ENCODE results near the gene PTPRA. TPM values are rescaled to one million over a fixed set of nuclear protein-coding genes. Genes with fewer than 3 reads are reported as not detected.
"Not testable (repeated sequence)": the region's sequence is repeated elsewhere in the genome, so short reads cannot be mapped to it uniquely, and the experiment has no call there.

The PTPRA gene
- polyA plus RNA-seq, 1 experiment, result 46.2 TPM

DNA sequence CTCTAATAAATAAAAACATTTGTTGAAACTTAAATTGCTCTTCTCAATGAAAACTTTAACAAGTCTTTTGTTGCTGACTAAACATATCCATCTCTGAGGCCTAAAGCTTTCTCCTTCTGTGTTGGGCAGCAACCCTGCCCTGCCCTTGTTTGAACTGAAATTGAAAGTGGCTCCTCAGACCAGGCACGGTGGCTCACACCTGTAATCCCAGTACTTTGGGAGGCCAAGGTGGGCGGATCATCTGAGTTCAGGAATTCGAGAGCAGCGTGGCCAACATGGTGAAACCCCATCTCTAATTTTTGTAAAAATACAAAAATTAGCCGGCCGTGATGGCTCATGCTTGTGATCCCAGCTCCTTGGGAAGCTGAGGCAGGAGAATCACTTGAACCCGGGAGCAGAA lies 140.9 kb downstream of the PTPRA start:
- H3K27me3 ChIP-seq (ENCODE audit: control insufficient read depth, insufficient read depth, low read length), result no peaks in the 10 kb centered on the region
- no peak for DNase-seq (ENCODE audit: low read depth)
- H3K36me3 ChIP-seq (ENCODE audit: control insufficient read depth, insufficient read depth, low read length), result no peaks in the 10 kb centered on the region; the same call in 1 of the 2 replicates
- CTCF ChIA-PET, result interaction anchor here (1.8 kb wide), 2 partner anchors 13 to 261 kb away, joined by 4 to 9 read pairs; no protein-coding TSS in a partner anchor
- H3K4me3 ChIP-seq (ENCODE audit: low read depth, low read length), result no peak overlapping the region
- POLR2A ChIA-PET, result no interaction called here
- TF ChIP-seq, protein P1, sequence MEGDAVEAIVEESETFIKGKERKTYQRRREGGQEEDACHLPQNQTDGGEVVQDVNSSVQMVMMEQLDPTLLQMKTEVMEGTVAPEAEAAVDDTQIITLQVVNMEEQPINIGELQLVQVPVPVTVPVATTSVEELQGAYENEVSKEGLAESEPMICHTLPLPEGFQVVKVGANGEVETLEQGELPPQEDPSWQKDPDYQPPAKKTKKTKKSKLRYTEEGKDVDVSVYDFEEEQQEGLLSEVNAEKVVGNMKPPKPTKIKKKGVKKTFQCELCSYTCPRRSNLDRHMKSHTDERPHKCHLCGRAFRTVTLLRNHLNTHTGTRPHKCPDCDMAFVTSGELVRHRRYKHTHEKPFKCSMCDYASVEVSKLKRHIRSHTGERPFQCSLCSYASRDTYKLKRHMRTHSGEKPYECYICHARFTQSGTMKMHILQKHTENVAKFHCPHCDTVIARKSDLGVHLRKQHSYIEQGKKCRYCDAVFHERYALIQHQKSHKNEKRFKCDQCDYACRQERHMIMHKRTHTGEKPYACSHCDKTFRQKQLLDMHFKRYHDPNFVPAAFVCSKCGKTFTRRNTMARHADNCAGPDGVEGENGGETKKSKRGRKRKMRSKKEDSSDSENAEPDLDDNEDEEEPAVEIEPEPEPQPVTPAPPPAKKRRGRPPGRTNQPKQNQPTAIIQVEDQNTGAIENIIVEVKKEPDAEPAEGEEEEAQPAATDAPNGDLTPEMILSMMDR (IDR thresholded peaks at IDR 0.05; ENCODE audit: insufficient read depth, low read depth, low read length), result no peak

DNA sequence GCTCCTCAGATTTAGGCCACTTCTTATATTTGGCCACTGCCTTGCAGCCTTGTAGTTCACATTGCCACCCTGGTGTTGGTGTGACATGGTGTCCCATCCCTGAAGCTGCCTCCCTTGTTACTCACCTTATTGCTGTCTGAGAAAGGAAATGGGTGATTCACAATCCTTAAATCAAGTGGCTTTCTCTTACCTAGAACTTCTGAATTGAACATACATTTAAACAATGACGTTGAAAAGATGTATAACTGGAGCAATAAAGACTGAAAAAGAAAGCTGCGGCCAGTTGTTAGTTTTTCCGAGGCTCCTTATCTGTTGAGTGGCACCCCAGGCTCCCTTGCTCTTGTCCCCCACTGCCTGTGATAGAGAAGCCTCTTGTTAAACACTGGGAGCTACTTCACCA lies 141.4 kb downstream of the PTPRA start:
- DNase-seq (ENCODE audit: low read depth), result no peak
- POLR2A ChIA-PET, result no interaction called here
- TF ChIP-seq, protein P1 (IDR thresholded peaks at IDR 0.05; ENCODE audit: insufficient read depth, low read depth, low read length), result no peak

DNA sequence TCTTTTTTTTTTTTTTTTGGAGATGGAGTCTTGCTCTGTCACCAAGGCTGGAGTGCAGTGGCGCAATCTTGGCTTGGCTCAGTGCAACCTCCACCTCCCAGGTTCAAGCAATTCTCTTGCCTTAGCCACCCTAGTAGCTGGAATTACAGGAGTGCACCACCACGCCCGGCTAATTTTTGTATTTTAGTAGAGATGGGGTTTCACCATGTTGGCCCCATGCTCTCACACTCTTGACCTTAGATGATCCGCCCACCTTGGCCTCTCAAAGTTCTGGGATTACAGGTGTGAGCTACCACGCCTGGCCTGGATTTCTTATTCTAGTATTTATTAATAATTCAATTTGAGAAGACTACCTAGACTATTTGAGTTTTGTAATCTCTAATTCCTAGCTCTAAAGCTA lies 142.0 kb downstream of the PTPRA start:
- H3K36me3 ChIP-seq (ENCODE audit: control insufficient read depth, insufficient read depth, low read length); DNase-seq (ENCODE audit: low read depth); H3K4me3 ChIP-seq (ENCODE audit: low read depth, low read length); POLR2A ChIA-PET; H3K27me3 ChIP-seq (ENCODE audit: control insufficient read depth, insufficient read depth, low read length): not testable (repeated sequence)
- CTCF ChIA-PET, result interaction anchor here (0.8 to 1.8 kb wide), 3 partner anchors 253 to 262 kb away, joined by 3 to 4 read pairs (median 3); no protein-coding TSS in a partner anchor

More for the DNA sequence above, 141.4 kb downstream of the PTPRA start:
- Histone ChIP-seq H3K27me3 (ENCODE audit: control insufficient read depth, insufficient read depth, low read length) (no peaks in the 10 kb centered on the region), H3K4me3 (ENCODE audit: low read depth, low read length) (no peak overlapping the region), H3K36me3 (ENCODE audit: control insufficient read depth, insufficient read depth, low read length) (no peaks in the 10 kb centered on the region)
- CTCF ChIA-PET, result interaction anchor here (1.8 kb wide), 1 partner anchor 261 kb away, joined by 4 read pairs; no protein-coding TSS in a partner anchor

DNA sequence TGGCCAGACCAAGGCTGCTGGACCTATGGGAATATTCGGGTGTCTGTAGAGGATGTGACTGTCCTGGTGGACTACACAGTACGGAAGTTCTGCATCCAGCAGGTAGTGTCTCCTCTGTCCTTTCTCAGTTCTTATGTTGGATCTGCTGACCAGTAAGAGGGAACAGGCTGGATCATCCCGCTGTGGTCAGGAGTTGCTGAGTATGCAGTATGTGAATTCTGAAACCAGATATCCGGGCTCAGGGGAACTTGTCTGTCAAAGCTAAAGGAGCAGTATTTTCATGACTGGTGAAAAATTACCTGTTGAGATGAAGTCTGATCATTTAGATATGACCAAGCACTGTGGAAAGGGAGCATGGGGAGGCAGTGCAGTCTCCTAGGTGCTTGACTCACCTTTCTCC lies 148.0 kb downstream of the PTPRA start:
- TF ChIP-seq, protein P1 (IDR thresholded peaks at IDR 0.05; ENCODE audit: insufficient read depth, low read depth, low read length), result no peak
- Histone ChIP-seq H3K4me3 (ENCODE audit: low read depth, low read length) (no peak overlapping the region), H3K27me3 (ENCODE audit: control insufficient read depth, insufficient read depth, low read length) (no peaks in the 10 kb centered on the region), H3K36me3 (ENCODE audit: control insufficient read depth, insufficient read depth, low read length) (peaks cover 15% of the 10 kb centered on the region)
- CTCF ChIA-PET, result no interaction called here
- POLR2A ChIA-PET, result no interaction called here
- no peak for DNase-seq (ENCODE audit: low read depth)

DNA sequence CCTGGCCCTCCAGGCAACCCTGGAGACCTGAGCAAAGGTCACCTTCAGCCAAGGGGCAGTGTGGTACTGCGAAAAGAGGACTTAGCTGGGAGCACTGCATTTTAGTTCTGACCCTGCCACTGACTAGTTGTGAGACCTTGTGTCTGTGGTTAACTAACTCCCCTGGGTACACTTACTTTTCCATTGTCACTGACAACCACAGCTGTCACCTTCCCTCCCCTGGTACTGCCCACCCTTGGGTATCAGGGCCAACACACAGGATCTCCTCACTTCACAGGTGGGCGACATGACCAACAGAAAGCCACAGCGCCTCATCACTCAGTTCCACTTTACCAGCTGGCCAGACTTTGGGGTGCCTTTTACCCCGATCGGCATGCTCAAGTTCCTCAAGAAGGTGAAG lies 148.5 kb downstream of the PTPRA start:
- TF ChIP-seq, protein P1 (IDR thresholded peaks at IDR 0.05; ENCODE audit: insufficient read depth, low read depth, low read length), result no peak
- H3K27me3 ChIP-seq (ENCODE audit: control insufficient read depth, insufficient read depth, low read length), result no peaks in the 10 kb centered on the region

DNA sequence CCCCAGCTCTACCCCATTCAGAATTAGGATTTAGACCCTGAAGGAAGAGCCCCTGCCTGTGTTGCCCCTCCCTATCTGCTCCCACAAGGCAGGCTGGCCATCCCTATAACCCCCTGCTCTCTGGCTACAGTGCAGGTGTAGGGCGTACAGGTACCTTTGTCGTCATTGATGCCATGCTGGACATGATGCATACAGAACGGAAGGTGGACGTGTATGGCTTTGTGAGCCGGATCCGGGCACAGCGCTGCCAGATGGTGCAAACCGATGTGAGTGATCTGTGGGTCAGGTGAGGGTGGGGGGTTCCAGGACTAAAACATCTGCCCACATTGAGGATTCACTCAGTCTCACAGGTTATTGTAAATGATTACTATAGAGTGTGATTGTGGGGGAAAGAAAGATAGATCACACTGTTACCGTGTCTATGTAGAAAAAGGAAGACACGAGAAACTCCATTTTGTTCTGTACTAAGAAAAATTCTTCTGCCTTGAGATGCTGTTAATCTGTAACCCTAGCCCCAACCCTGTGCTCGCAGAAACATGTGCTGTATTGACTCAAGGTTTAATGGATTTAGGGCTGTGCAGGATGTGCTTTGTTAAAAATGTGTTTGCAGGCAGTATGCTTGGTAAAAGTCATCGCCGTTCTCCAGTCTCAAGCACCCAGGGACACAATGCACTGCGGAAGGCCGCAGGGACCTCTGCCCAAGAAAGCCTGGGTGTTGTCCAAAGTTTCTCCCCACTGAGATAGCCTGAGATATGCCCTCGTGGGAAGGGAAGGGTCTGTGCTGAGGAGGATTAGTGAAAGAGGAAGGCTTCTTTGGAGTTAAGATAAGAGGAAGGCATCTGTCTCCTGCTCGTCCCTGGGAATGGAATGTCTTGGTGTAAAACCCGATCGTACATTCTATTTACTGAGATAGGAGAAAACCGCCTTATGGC lies 149.5 kb downstream of the PTPRA start:
- POLR2A ChIA-PET; CTCF ChIA-PET; DNase-seq (ENCODE audit: low read depth); H3K27me3 ChIP-seq (ENCODE audit: control insufficient read depth, insufficient read depth, low read length); H3K4me3 ChIP-seq (ENCODE audit: low read depth, low read length): not testable (repeated sequence)
- peaks cover 21% of the 10 kb centered on the region for H3K36me3 ChIP-seq (ENCODE audit: control insufficient read depth, insufficient read depth, low read length)

More for the DNA sequence above, 148.5 kb downstream of the PTPRA start:
- ChIA-PET CTCF (no interaction called here), POLR2A (no interaction called here)
- H3K36me3 ChIP-seq (ENCODE audit: control insufficient read depth, insufficient read depth, low read length), result peaks cover 18% of the 10 kb centered on the region
- H3K4me3 ChIP-seq (ENCODE audit: low read depth, low read length), result no peak overlapping the region
- no peak for DNase-seq (ENCODE audit: low read depth)
